IPS DF 19.7 (cell line): ENCODE measurements around the gene PRKAG2.
"Not testable (repeated sequence)": the region's sequence is repeated elsewhere in the genome, so short reads cannot be mapped to it uniquely, and the experiment has no call there.

Experiments
- DNase-seq: peaks from one replicate; pipeline ENCODE4 v3.0.0-alpha.2; 2013; ENCODE audit warnings: low read depth, low spot score

PRKAG2 gene

DNA sequence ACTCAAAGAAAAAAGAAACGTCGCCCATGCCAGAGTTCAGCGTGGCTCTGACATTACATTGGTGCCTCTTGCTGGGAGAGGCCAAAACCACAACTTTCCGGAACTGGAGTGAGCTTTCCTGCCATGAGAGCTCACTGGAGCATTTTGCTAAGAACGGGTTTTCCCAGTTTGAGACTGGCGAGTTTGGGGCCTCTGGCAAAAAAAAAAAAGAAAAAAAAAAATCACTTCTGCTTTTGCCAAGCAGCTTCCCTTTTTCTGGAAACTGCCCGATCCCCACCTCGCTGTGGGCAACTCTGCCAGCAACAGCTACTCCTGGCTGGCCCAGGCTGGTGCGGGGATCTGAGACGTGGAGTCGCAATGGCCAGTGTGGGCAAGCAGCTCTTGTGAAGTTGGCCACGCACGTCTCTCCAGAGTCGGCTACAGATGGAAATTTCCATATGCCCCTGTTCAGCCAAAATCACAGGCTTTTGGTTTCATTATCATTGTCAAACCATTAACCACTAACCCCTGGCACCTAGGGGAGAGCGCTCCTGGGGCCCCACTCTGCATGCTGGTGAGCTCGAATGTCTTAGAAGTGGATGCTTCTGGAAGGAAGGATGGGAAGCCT lies 25.7 kb downstream of the PRKAG2 start:
- no peak for DNase-seq

DNA sequence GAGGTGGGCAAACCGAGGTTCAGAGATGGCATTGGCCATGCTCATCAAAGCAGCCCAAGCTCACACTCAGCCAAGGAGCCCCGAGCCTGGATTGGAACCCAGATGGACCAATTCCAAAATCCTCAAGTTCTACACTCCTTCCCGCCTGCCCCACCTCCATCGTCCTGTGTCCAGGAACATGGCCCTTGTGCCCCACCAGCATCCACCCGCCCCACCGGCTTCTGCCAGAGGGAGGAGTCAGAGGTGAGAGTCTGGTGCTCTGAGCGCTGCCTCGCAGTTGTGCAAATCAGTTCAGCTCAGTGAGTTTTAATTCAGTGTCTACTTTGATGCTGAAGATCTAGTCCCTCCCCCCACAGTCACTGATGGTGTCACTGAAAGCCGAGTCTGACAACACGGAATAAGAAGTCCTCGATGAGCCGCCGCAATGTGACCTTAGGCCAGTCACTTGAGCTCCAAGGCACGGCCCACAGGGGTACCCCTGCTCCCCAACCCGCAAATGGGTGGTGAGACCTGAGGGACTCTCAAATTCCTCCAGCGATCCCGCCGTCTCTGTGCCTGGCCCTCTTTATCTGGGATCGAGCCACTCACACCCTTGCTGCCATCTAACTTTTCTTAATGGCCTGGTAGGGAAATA lies 26.3 kb downstream of the PRKAG2 start:
- DNase-seq: no peak

DNA sequence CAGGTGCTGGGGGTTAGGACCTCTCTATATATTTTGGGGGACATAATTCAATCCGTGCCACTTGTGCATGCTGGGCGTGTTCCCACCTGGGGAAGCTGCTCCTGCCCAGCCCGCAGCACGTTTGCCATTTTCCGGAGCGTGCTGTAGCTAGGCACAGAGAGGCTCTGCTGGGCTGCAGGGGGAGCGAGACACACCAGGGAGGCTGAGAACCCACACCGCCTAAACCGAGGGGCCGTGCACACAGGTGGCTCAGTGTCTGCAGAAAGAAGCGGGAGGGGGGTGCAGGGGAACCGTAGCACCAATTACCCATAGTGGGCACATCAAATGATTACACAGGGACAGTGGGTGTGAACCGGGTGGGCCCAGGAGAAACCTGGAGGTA lies 27.0 kb downstream of the PRKAG2 start:
- DNase-seq: no peak

DNA sequence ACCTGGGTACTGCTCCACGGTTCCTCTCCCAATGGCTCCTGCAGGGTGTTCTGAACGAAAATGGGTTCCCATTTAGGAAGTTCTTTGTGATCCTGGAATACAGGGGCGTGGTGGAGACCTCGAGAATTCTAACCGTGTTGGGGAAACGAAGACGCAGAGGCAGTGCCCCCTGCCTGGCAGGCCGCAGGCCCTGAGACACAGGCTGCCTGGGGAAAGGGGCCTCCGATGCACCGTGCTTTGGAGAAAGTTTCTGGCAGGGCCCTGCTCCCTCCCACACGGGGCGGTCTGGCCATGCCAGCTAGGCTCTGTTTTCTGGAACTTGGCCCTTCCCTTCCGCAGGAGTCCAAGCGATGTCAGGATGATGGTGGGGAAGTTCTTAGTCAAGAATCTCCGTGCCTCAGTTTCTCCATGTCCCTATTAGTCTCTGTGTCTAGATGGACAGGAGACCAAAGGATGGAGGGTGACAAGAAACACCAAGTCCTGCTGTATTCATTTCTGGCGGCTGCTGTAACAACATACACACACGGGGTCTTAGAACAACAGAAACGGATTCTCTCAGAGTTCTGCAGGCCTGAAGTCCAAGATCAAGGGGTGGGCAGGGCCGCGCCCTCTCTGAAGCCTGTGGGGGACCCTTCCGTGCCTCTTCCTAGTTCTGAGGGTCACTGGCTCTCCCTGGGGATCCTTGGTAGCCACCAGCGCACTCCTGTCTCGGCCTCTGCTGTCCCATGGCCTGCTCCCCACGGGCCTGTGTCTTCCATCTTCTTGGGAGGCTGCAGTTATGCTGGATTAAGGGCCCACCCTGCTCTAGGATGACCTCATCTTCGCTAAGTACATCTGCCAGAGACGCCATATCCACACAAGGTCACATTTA lies 27.7 kb downstream of the PRKAG2 start:
- DNase-seq: no peak

DNA sequence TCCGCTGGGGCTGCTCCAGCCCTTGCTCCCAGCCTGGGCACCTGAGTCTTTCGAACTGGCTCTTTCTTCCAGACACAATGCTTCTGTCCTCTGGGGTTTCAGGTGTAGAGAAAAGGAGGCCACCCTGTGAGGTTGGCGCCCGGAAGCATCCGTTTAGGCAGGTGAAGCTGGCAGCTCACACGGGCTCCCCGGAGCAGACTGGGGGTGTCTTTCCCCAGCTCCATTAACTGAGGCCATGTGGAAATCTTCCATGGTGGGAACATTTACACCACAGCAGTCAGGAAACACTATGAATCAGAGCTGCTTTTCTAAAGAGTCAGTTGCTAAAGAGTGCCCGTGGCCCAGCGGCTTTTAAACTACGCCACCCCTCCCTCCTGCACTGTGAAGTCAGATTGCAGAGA lies 29.2 kb downstream of the PRKAG2 start:
- no peak for DNase-seq

DNA sequence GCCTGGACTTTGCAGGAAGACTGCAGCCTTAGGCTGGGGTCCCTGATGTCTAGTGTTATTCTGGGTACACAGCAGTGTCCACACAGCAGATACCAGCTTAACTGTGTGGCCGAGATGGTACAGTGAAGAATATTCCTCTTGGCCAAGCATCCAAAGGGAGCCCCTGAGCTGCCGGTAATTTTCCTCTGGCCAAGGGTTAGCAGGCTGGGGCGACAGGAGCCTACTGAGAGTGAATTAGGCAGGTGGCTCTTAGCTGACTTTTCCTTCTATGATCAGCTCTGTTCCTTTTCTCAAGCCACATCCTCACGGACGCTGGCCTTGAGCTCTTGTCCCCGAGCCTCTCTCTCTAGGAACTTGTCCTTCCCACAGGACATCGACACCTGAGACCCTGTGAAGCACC lies 29.8 kb downstream of the PRKAG2 start:
- DNase-seq: no peak

DNA sequence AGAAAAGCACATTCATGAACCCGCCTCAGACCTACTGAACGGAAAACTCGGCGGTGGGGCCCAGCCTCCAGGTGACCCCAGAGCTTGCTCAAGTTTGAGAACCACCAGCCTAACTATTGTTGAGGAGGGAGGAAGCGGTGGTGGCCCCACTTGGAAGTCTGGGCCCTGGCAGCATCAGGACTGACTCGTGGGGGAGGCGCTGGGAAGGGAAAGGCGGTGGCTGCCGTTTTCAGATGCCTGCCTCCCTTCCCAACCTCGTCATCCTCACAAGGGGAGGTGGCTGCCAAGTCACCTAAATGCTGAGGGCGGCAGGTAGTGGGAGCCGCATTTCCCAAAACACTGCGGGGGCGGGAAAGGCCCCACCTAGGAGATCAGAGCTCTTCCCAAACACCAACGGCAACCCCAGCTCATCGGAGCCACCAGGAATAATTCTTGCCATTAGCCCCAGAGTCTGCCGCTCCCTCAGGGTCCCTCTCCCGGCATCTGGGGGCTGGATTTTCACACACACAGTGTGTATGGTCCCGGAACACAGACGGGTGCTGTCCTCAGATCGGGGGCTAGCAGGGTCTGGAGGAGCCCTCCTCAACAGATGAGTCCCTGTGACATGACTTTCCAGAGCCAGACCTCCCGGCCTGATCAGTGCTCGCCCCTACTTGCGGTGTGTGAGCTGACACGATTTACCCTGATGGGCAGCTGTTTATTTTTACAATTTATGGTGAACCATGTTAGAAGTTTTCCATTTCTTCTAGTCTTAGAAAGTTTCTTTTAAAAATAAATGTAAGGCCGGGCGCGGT lies 31.3 kb downstream of the PRKAG2 start:
- DNase-seq: no peak

DNA sequence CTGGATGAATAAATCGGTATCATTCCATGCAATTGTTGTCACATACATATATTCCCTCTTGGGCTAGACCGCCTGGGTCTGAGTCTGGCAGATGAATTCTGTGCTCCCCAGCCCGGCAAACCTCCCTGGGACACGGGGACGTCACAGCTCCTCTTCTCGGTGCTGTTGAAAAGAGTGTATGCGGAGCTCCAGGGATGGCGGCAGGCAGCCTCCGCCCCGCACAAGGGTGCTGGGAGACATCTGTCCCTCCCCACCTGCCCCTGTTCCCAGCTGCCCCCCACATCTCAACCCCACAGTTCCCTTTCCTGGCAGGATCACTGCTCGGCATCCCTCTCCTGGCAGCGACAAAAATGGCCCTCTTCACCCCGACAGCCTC lies 32.1 kb downstream of the PRKAG2 start:
- no peak for DNase-seq

DNA sequence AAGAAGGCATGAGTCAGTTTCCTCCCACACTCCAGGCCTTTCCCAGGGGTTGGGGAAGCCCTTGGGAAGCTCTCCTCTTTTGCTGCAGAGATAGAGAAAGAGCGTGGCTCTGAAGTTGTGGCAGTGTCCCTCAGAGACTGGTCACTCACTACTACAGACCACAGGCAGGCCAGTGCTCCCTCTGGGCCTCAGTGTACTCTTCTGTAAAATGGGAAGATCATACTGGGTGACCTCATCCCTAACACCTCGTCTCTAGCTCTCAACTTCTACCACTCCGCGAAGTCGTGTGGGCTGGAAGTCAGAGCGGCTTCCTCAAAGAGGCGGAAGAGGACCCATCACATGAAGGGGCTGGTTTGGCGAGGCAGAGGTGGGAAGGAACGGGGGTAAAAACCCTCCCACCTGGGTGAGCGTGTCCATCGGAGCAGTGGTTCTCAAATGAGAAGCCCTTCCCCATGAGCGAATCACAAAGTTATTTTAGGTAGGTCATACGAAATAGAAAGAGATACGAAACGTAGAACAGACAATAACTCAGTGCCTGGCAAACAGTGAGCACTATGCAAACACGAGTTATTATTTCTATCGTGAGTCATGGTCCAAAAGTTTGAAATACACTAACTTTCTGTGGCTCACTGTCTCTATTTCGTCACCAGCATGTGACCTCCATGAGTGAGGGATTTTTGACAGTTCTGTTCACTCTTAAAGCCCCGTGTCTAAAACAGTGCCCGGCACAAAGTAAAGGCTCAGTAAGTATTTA lies 32.7 kb downstream of the PRKAG2 start:
- no peak for DNase-seq

DNA sequence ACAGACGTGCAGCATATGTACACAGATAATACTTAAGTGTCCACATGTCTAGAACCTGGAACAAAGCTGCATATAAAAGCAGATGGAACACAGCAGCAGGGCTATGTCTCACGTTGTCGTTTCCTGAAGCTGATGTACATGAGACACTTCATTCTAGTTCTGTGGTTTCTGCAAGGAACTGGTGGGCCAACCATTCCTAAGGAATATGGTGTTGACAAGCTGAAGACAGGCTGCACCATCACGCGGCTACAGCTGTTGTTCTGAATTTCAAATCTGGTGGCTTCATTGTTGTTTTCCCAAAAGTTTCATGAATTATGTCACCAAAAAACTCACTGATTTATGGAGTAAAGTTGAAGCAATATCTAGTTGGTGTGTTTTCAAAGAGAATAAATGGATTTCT lies 33.7 kb downstream of the PRKAG2 start:
- DNase-seq: no peak

DNA sequence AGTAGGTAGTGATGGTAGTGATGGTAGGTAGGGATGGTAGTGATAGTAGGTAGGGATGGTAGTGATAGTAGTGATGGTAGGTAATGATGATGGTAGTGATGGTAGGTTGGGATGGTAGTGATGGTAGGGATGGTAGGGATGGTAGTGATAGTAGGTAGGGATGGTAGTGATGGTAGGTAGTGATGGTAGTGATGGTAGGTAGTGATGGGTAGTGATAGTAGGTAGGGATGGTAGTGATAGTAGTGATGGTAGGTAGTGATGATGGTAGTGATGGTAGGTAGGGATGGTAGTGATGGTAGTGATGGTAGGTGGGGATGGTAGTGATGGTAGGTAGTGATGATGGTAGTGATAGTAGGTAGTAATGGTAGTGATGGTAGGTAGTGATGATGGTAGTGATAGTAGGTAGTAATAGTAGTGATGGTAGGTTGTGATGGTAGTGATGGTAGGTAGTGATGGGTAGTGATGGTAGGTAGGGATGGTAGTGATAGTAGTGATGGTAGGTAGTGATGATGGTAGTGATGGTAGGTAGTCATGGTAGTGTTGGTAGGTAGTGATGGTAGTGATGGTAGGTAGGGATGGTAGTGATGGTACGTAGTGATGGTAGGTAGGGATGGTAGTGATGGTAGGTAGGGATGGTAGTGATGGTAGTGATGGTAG lies 35.4 kb downstream of the PRKAG2 start:
- not testable (repeated sequence) for DNase-seq

DNA sequence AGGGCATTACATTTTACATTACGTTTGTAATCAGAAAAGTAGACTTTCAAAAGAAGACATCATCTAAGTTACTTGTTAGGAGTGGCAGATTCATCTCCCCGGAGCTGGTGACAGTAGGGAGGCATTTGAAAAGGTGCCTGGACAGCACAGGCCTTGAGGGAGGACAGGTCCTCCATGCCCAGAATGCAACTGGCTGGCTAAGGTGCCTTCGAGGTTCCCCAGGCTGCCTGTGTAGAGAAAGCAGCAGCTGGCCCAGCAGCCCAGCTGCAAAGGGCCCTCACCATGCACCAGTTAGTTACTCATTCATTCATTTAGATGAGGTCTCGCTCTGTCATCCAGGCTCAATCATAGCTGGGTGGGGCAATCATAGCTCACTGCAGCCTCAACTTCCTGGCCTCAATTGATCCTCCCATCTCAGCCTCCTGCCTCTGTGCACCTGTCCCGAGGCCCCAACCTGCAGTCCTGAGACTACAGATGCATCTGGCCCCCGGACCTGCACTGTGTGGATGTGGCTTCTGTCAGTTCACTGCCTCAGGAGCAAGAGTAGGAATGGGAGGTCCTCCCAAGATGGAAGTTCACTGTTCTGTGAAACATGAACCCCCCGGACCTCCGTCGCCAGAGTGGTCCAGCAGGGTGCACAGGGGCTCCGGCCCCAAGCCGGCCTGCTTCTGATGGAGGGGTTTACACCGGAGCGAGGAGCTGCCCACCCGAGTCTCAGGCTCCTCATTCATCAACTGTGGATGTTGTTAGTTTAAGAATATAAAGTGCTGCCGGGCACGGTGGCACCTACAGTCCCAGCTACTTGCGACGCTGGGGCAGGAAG lies 36.6 kb downstream of the PRKAG2 start:
- DNase-seq: no peak

DNA sequence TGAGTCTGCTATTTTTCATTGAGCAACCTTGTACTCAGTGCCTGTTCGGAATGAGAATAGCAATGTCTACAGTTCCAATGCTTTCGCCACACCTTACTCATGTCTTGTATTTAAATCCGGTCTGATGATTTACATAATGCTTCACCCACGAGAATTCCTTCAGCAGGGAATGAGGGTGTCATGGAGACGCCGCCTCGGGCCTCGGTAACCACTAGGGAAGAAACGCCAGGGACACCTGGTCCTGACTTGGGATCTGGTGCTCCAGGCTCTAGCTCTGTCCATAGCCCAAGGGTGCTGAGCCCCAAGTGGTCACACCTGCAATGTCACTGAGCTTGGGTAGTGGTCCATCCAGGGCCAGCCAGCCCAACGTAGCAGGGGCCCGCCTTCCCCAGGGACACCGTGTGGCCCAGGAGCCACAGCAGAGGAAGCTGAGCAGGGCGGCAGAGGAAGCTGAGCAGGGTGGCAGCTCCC lies 37.4 kb downstream of the PRKAG2 start:
- DNase-seq: no peak

DNA sequence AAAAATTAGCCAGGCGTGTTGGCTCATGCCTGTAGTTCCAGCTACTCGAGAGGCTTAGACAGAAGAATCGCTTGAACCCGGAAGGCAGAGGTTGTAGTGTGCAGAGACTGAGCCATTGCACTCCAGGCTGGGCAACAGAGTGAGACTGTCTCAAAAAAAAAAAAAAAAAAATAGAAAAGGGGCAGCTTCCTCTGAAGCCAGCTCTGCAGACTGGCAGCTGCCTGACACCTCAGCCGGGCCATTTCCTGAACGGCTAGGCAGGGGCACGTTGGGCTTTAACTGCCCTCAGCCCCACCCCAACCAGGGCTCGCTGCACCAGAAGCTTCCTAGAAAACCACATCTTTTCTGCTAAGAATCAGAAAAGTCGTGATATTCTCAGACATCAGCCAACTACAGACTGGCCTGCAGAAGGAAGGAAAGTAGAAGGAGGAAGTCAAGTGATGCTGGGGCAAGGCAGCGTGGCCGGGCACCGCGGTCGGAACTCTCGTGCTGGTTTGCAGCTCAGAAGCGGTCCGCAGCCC lies 38.0 kb downstream of the PRKAG2 start:
- DNase-seq: no peak

DNA sequence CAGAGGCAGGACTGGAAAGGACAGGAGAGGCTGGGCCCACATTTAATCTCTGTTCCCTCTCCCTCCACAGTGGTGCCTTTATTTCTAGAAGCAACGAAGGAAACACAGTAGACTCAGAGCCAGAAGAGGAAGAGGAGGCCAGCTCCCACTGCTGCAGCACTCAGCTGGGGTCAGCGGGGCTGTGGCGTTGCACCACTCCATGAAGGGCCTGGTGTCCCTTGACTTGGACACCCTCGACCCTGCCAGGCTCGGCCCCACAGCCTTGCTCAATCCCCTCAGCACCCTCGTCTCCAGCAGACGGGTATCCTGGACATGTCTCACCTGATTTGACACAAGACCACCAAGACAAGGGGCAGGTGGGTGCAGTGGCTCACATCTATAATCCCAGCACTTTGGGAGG lies 38.8 kb downstream of the PRKAG2 start:
- DNase-seq: no peak

DNA sequence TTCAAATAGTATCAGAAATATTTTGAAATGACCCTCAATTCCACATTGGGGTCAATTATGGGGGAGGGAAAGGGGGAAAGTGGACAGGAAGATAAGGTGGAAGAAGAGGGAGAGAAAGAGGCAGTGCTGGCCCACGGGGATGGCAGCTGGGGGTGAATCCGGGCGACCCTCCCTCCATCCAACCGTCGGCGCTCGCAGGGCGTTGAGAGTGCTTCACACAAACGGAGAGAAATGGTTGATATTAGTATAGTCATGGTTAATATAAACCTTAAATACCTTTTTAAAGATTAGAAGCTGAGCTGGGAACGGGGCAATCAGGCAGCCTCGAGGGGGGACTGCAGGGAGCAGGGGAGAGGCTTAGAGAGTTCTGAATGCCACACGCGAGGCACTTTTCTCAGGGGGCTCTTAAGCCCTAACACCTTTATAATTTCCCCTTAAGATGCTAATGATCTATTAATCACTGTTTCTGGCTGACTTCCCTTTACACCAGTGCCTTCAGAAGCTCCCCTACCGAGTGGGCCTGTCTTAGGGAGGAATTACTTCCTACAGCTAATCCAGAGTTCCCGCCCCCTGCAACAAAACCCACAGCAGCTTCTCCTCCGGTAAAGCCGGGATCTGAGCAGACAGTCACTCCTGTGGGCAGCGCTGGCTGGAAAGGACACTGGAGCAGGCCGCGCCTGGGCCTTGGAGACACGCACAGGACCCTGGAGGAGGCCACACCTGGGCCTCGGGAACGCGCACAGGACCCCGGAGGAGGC lies 39.5 kb downstream of the PRKAG2 start:
- DNase-seq: no peak

DNA sequence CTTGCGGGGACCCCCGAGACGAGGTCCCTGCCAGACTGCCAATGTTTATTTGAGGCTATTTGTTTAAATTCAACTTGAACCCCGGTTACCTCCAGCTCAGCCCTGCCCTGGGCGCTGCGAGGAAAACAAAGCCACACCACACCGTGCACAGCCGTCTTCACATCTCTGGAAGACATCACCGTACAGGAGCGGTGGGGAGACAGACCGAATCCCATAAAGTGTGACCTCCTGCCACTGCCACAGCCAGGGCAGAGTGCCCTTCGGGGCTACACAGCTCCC lies 40.0 kb downstream of the PRKAG2 start:
- DNase-seq: no peak

DNA sequence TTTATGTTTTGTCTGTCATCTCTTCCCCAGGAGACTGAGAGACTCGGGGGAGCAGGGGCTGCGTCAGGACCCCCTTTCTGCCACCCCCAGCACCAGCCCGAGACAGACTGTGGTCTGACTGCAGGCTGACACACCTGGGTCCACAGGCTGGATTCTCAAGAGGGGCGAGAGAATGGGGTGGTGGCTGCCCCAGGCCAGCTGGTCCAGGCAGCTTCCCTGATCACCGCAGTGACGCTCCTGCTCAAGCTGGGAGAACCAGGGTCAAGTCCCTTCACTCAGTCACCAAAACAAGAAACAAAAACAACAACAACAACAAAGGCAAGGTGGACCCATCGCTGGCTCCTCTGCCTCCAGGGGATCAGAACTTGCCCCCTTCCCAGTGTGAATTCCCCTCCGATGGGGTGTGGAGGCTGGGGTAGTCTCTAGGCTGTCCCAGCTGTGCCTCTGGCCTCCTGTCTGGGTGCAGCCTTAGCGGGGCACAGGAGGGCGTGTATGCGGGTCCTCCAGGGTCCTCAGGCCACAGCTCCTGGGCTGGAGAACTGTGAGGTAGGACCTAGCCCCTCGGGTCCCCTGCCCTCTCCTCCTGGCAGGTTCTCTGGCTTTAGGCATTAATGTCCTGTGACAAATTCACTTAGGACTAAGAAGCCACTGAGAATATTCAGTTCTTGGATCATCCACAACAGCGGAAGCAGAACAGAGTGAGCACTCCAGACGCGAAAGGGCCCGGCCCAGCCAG lies 40.6 kb downstream of the PRKAG2 start:
- DNase-seq: no peak
